ENCODE data around the gene TMEM204. TPM values are rescaled to one million over a fixed set of nuclear protein-coding genes. Genes with fewer than 3 reads are reported as not detected.

Gene TMEM204
- total and polyA plus RNA-seq, 7 experiments from 2014 or later, result 26.3 to 186 (median 152) TPM

DNA sequence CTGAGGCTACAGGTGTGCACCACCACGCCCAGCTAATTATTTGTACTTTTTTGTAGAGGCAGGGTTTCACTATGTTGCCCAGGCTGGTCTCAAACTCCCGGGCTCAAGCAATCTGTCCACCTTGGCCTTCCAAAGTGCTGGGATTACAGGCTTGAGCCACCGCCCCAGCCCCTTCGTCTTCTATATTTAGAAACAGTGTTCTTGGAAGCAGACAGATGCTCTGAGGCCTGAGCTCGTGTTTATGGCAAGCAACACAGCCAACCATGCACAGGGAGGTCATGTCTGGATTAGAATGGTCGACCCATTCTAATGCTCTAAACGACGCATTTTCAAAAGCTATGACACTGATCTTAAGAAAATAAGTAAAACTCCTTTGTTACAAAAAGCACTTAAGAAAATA, 16.6 kb downstream of the TMEM204 start:
- DNase-seq (no peak), ATAC-seq (no peak)
- H3K4me1 Mint-ChIP-seq, result peaks cover 17 to 87% (median 72%) of the 10 kb centered on the region in 7 donors
- H3K27me3 Mint-ChIP-seq, result no peaks in the 10 kb centered on the region
- peak overlapping the region in 7 of 9 donors; percentile 11 to 93 (median 71) for H3K27ac Mint-ChIP-seq
- peaks cover 0 to 97% (median 36%) of the 10 kb centered on the region in 3 experiments for H3K36me3 ChIP-seq (ENCODE audit: control insufficient read depth in 2 of 3, insufficient read depth in 3 of 3, low read length in 3 of 3)
- no peaks in the 10 kb centered on the region for H3K27me3 ChIP-seq (ENCODE audit: control insufficient read depth in 2 of 2, insufficient read depth in 2 of 2, low read length in 2 of 2)
- no peaks in the 10 kb centered on the region for H3K9me3 ChIP-seq (ENCODE audit: control insufficient read depth in 2 of 3, low read length in 3 of 3)
- ChIA-PET CTCF (no interaction called here), POLR2A (interaction anchor here (0.8 to 1.3 kb wide), 3 partner anchors 8 to 14 kb away, joined by 3 to 6 read pairs (median 4); no protein-coding TSS in a partner anchor)
- H3K27ac ChIP-seq (ENCODE audit: low read depth, low read length), result no peak overlapping the region
- peak overlapping the region in 4 of 10 donors; percentile 5 to 27 (median 19) for H3K4me3 Mint-ChIP-seq
- no peak overlapping the region for H3K4me3 ChIP-seq (ENCODE audit: low read length)
- intact Hi-C loops (cut with micrococcal nuclease), result no loop called here
- H3K36me3 Mint-ChIP-seq, result peaks cover 0 to 32% (median 13%) of the 10 kb centered on the region in 5 donors
- no peaks in the 10 kb centered on the region for H3K9me3 Mint-ChIP-seq
- H3K4me1 ChIP-seq (ENCODE audit: control insufficient read depth in 2 of 2, insufficient read depth in 2 of 2, low read length in 2 of 2), result peaks cover 0 to 35% of the 10 kb centered on the region in 2 donors

- no peak overlapping the region for H3K4me3 ChIP-seq (ENCODE audit: low read length)
- peak overlapping the region in 1 of 10 donors; percentile 21 for H3K4me3 Mint-ChIP-seq
- peaks cover 11 to 81% (median 66%) of the 10 kb centered on the region in 7 donors for H3K4me1 Mint-ChIP-seq
- peaks cover 0 to 29% of the 10 kb centered on the region in 2 donors for H3K4me1 ChIP-seq (ENCODE audit: control insufficient read depth in 2 of 2, insufficient read depth in 2 of 2, low read length in 2 of 2)
- DNase-seq (no peak), ATAC-seq (no peak)
- peaks cover 0 to 97% (median 38%) of the 10 kb centered on the region in 3 experiments for H3K36me3 ChIP-seq (ENCODE audit: control insufficient read depth in 2 of 3, insufficient read depth in 3 of 3, low read length in 3 of 3)
- no peak overlapping the region for H3K27ac ChIP-seq (ENCODE audit: low read depth, low read length)
- H3K27me3 ChIP-seq (ENCODE audit: control insufficient read depth in 2 of 2, insufficient read depth in 2 of 2, low read length in 2 of 2), result no peaks in the 10 kb centered on the region
- CTCF ChIA-PET, result no interaction called here
- no peaks in the 10 kb centered on the region for H3K9me3 Mint-ChIP-seq
- peaks cover 0 to 34% (median 13%) of the 10 kb centered on the region in 5 donors for H3K36me3 Mint-ChIP-seq
- peak overlapping the region in 1 of 9 donors; percentile 93 for H3K27ac Mint-ChIP-seq
- no peaks in the 10 kb centered on the region for H3K9me3 ChIP-seq (ENCODE audit: control insufficient read depth in 2 of 3, low read length in 3 of 3)
- POLR2A ChIA-PET, result interaction anchor here (0.8 to 1.3 kb wide), 3 partner anchors 9 to 15 kb away, joined by 3 to 6 read pairs (median 4); no protein-coding TSS in a partner anchor
- H3K27me3 Mint-ChIP-seq, result no peaks in the 10 kb centered on the region
- intact Hi-C loops (cut with micrococcal nuclease), result no loop called here
Observed at GRCh38 chr16:1550696-1551095, 17.2 kb downstream of the TMEM204 start.

GRCh38 chr16:1551166-1551565, 17.7 kb downstream of the TMEM204 start:
- Mint-ChIP-seq H3K27ac (peak overlapping the region in 4 of 9 donors; percentile 10 to 93 (median 22)), H3K27me3 (no peaks in the 10 kb centered on the region), H3K4me3 (peak overlapping the region in 3 of 10 donors; percentile 9 to 41 (median 10)), H3K4me1 (peaks cover 8 to 76% (median 62%) of the 10 kb centered on the region in 7 donors), H3K9me3 (no peaks in the 10 kb centered on the region), H3K36me3 (peaks cover 0 to 38% (median 13%) of the 10 kb centered on the region in 5 donors)
- ChIA-PET POLR2A (no interaction called here), CTCF (no interaction called here)
- Histone ChIP-seq H3K4me3 (ENCODE audit: low read length) (no peak overlapping the region), H3K4me1 (ENCODE audit: control insufficient read depth in 2 of 2, insufficient read depth in 2 of 2, low read length in 2 of 2) (peaks cover 0 to 24% of the 10 kb centered on the region in 2 donors), H3K9me3 (ENCODE audit: control insufficient read depth in 2 of 3, low read length in 3 of 3) (no peaks in the 10 kb centered on the region), H3K36me3 (ENCODE audit: control insufficient read depth in 2 of 3, insufficient read depth in 3 of 3, low read length in 3 of 3) (peaks cover 0 to 97% (median 35%) of the 10 kb centered on the region in 3 experiments), H3K27ac (ENCODE audit: low read depth, low read length) (no peak overlapping the region), H3K27me3 (ENCODE audit: control insufficient read depth in 2 of 2, insufficient read depth in 2 of 2, low read length in 2 of 2) (no peaks in the 10 kb centered on the region)
- DNase-seq, result no peak
- intact Hi-C loops (cut with micrococcal nuclease), result no loop called here
- no peak for ATAC-seq

DNA sequence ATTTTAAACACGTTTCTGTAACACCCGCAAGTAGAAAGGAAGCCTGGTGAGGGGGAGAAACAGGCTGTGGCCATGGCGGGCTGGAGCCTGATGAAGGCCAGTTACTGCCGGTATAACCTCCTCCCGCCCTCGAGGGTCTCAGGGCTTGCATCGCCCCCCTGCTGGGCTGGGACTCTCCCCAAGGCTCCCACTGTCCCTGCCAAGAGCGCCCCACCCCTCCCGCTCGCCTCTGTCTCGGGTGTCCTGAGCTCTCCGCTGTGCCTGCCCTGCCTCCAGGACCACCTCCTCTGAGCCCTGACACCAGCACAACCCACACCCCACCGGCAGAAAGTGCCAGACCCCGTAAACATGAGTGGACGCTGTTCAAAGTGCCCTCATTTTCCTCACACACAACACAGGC, 18.7 kb downstream of the TMEM204 start:
- H3K4me1 Mint-ChIP-seq, result peaks cover 8 to 66% (median 53%) of the 10 kb centered on the region in 7 donors
- Histone ChIP-seq H3K4me1 (ENCODE audit: control insufficient read depth in 2 of 2, insufficient read depth in 2 of 2, low read length in 2 of 2) (peaks cover 0 to 15% of the 10 kb centered on the region in 2 donors), H3K27me3 (ENCODE audit: control insufficient read depth in 2 of 2, insufficient read depth in 2 of 2, low read length in 2 of 2) (no peaks in the 10 kb centered on the region), H3K27ac (ENCODE audit: low read depth, low read length) (no peak overlapping the region), H3K36me3 (ENCODE audit: control insufficient read depth in 2 of 3, insufficient read depth in 3 of 3, low read length in 3 of 3) (peaks cover 0 to 96% (median 35%) of the 10 kb centered on the region in 3 experiments), H3K4me3 (ENCODE audit: low read length) (no peak overlapping the region), H3K9me3 (ENCODE audit: control insufficient read depth in 2 of 3, low read length in 3 of 3) (no peaks in the 10 kb centered on the region)
- DNase-seq (no peak), ATAC-seq (no peak)
- H3K4me3 Mint-ChIP-seq, result no peak overlapping the region
- H3K27me3 Mint-ChIP-seq, result no peaks in the 10 kb centered on the region
- H3K36me3 Mint-ChIP-seq, result peaks cover 0 to 40% (median 13%) of the 10 kb centered on the region in 5 donors
- CTCF ChIA-PET, result no interaction called here
- H3K27ac Mint-ChIP-seq, result peak overlapping the region in 1 of 9 donors; percentile 71
- H3K9me3 Mint-ChIP-seq, result no peaks in the 10 kb centered on the region
- intact Hi-C loops (cut with micrococcal nuclease), result no loop called here
- POLR2A ChIA-PET, result no interaction called here

DNA sequence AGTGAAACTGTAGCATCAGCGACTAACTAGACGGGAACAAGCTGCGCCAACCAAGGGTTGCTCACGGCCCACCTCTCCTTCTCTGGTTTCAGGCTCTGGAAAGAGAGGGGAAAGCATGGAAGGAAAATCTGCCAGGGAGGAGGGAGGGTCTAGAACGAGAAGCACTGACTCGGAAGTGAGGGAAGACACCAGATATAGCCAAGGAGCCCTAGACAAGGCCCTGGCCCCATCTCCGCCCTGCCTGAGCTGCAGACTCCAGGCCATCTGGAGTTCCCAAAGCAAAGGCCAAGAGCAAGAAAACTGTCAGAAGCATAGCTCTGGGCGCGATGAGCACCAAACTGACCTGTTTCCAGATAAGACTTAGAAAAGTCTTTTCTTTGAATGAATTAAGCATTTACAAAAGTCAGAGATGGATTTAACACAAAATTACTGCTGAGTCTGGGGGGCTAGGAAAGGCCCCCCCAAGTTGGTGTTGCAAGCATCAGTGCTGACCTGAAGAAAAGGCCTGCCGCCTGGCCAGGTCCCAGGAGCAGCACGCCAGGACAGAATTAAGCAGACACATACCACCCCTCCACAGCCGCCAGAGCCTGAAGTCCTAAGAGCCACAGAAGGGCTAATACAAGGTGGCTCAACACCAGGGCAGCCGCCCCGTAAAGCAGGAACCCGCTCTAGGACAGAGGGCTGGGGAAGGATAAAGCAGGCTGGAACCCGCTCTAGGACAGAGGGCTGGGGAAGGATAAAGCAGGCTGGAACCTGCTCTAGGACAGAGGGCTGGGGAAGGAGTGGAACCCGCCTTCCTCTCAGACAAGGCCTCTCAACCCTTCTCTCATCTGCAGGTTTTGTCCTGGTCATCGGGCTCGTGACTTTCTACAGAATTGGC, 20.7 kb downstream of the TMEM204 start:
- peak overlapping the region in 5 of 9 donors; percentile 26 to 84 (median 71) for H3K27ac Mint-ChIP-seq
- no peak overlapping the region for H3K4me3 ChIP-seq (ENCODE audit: low read length)

GRCh38 chr16:1554826-1555445, 21.5 kb downstream of the TMEM204 start:
- H3K36me3 Mint-ChIP-seq, result peaks cover 0 to 33% (median 15%) of the 10 kb centered on the region in 5 donors
- H3K4me1 Mint-ChIP-seq, result peaks cover 18 to 53% (median 44%) of the 10 kb centered on the region in 7 donors
- Histone ChIP-seq H3K4me3 (ENCODE audit: low read length) (no peak overlapping the region), H3K27ac (ENCODE audit: low read depth, low read length) (no peak overlapping the region), H3K4me1 (ENCODE audit: control insufficient read depth in 2 of 2, insufficient read depth in 2 of 2, low read length in 2 of 2) (peaks cover 12% of the 10 kb centered on the region in 2 donors), H3K36me3 (ENCODE audit: control insufficient read depth in 2 of 3, insufficient read depth in 3 of 3, low read length in 3 of 3) (peaks cover 0 to 89% (median 23%) of the 10 kb centered on the region in 3 experiments), H3K9me3 (ENCODE audit: control insufficient read depth in 2 of 3, low read length in 3 of 3) (no peaks in the 10 kb centered on the region), H3K27me3 (ENCODE audit: control insufficient read depth in 2 of 2, insufficient read depth in 2 of 2, low read length in 2 of 2) (no peaks in the 10 kb centered on the region)
- DNase-seq, result no peak
- CTCF ChIA-PET, result no interaction called here
- intact Hi-C loops (cut with micrococcal nuclease), result no loop called here
- ATAC-seq, result no peak
- H3K27ac Mint-ChIP-seq, result peak overlapping the region in 1 of 9 donors; percentile 43
- no peak overlapping the region for H3K4me3 Mint-ChIP-seq
- no peaks in the 10 kb centered on the region for H3K9me3 Mint-ChIP-seq
- POLR2A ChIA-PET, result no interaction called here
- H3K27me3 Mint-ChIP-seq, result no peaks in the 10 kb centered on the region

More for the DNA sequence above, 20.7 kb downstream of the TMEM204 start:
- Mint-ChIP-seq H3K4me1 (peaks cover 11 to 53% (median 44%) of the 10 kb centered on the region in 7 donors), H3K4me3 (no peak overlapping the region), H3K27me3 (no peaks in the 10 kb centered on the region), H3K9me3 (no peaks in the 10 kb centered on the region), H3K36me3 (peaks cover 0 to 39% (median 15%) of the 10 kb centered on the region in 5 donors)
- Histone ChIP-seq H3K27me3 (ENCODE audit: control insufficient read depth in 2 of 2, insufficient read depth in 2 of 2, low read length in 2 of 2) (no peaks in the 10 kb centered on the region), H3K27ac (ENCODE audit: low read depth, low read length) (no peak overlapping the region), H3K4me1 (ENCODE audit: control insufficient read depth in 2 of 2, insufficient read depth in 2 of 2, low read length in 2 of 2) (peaks cover 4% of the 10 kb centered on the region in 2 donors), H3K9me3 (ENCODE audit: control insufficient read depth in 2 of 3, low read length in 3 of 3) (no peaks in the 10 kb centered on the region), H3K36me3 (ENCODE audit: control insufficient read depth in 2 of 3, insufficient read depth in 3 of 3, low read length in 3 of 3) (peaks cover 0 to 96% (median 27%) of the 10 kb centered on the region in 3 experiments)
- ChIA-PET POLR2A (no interaction called here), CTCF (interaction anchor here (1.0 kb wide), 1 partner anchor 9 kb away, joined by 3 read pairs; no protein-coding TSS in a partner anchor)
- intact Hi-C loops (cut with micrococcal nuclease), result no loop called here
- no peak for ATAC-seq
- no peak for DNase-seq
